ENCODE measurements around the gene ANKRD12. TPM values are rescaled to one million over a fixed set of nuclear protein-coding genes. Genes with fewer than 3 reads are reported as not detected.

The ANKRD12 gene
- polyA plus RNA-seq, 2 donors, result 6.1 to 33.0 TPM

- Histone ChIP-seq H3K4me1 (ENCODE audit: control insufficient read depth in 2 of 2, insufficient read depth in 2 of 2, low read length in 1 of 2) (no peaks in the 10 kb centered on the region), H3K4me3 (ENCODE audit: low read depth in 1 of 2, low read length in 2 of 2) (no peak overlapping the region), H3K27ac (ENCODE audit: low read depth in 2 of 2, low read length in 1 of 2) (no peak overlapping the region), H3K9me3 (ENCODE audit: control insufficient read depth in 2 of 2, insufficient read depth in 1 of 2, low read depth in 1 of 2, low read length in 1 of 2) (no peaks in the 10 kb centered on the region), H3K36me3 (ENCODE audit: control insufficient read depth in 2 of 2, insufficient read depth in 2 of 2, low read length in 1 of 2) (no peaks in the 10 kb centered on the region), H3K27me3 (ENCODE audit: control insufficient read depth in 1 of 2, insufficient read depth in 2 of 2, low read length in 2 of 2) (no peaks in the 10 kb centered on the region)
- 82 to 90% methylated on average over 2 of the region's 2 CpGs for WGBS, 2 donors
These were observed 149.0 kb downstream of the ANKRD12 start for GRCh38 chr18:9285604-9286003.

- H3K9me3 ChIP-seq (ENCODE audit: control insufficient read depth in 2 of 2, insufficient read depth in 1 of 2, low read depth in 1 of 2, low read length in 1 of 2), result no peaks in the 10 kb centered on the region
- no peaks in the 10 kb centered on the region for H3K4me1 ChIP-seq (ENCODE audit: control insufficient read depth in 2 of 2, insufficient read depth in 2 of 2, low read length in 1 of 2)
- no peak overlapping the region for H3K4me3 ChIP-seq (ENCODE audit: low read depth in 1 of 2, low read length in 2 of 2)
- H3K27ac ChIP-seq (ENCODE audit: low read depth in 2 of 2, low read length in 1 of 2), result no peak overlapping the region
- WGBS, 2 donors, result 54 to 64% methylated on average over 7 of the region's 7 CpGs
- no peaks in the 10 kb centered on the region for H3K36me3 ChIP-seq (ENCODE audit: control insufficient read depth in 2 of 2, insufficient read depth in 2 of 2, low read length in 1 of 2)
- no peaks in the 10 kb centered on the region for H3K27me3 ChIP-seq (ENCODE audit: control insufficient read depth in 1 of 2, insufficient read depth in 2 of 2, low read length in 2 of 2)
These were observed 150.5 kb downstream of the ANKRD12 start for GRCh38 chr18:9287036-9287435.

- H3K4me1 ChIP-seq (ENCODE audit: control insufficient read depth in 2 of 2, insufficient read depth in 2 of 2, low read length in 1 of 2), result no peaks in the 10 kb centered on the region
- H3K27me3 ChIP-seq (ENCODE audit: control insufficient read depth in 1 of 2, insufficient read depth in 2 of 2, low read length in 2 of 2), result no peaks in the 10 kb centered on the region
- peaks cover 0 to 7% of the 10 kb centered on the region in 2 donors for H3K9me3 ChIP-seq (ENCODE audit: control insufficient read depth in 2 of 2, insufficient read depth in 1 of 2, low read depth in 1 of 2, low read length in 1 of 2)
- H3K4me3 ChIP-seq (ENCODE audit: low read depth in 1 of 2, low read length in 2 of 2), result no peak overlapping the region
- H3K36me3 ChIP-seq (ENCODE audit: control insufficient read depth in 2 of 2, insufficient read depth in 2 of 2, low read length in 1 of 2), result no peaks in the 10 kb centered on the region
- no peak overlapping the region for H3K27ac ChIP-seq (ENCODE audit: low read depth in 2 of 2, low read length in 1 of 2)
These were observed 153.1 kb downstream of the ANKRD12 start for GRCh38 chr18:9289698-9290097.

- Histone ChIP-seq H3K27me3 (ENCODE audit: control insufficient read depth in 1 of 2, insufficient read depth in 2 of 2, low read length in 2 of 2) (no peaks in the 10 kb centered on the region), H3K36me3 (ENCODE audit: control insufficient read depth in 2 of 2, insufficient read depth in 2 of 2, low read length in 1 of 2) (no peaks in the 10 kb centered on the region), H3K9me3 (ENCODE audit: control insufficient read depth in 2 of 2, insufficient read depth in 1 of 2, low read depth in 1 of 2, low read length in 1 of 2) (peaks cover 0 to 7% of the 10 kb centered on the region in 2 donors), H3K4me1 (ENCODE audit: control insufficient read depth in 2 of 2, insufficient read depth in 2 of 2, low read length in 1 of 2) (no peaks in the 10 kb centered on the region), H3K27ac (ENCODE audit: low read depth in 2 of 2, low read length in 1 of 2) (no peak overlapping the region), H3K4me3 (ENCODE audit: low read depth in 1 of 2, low read length in 2 of 2) (no peak overlapping the region)
These were observed 153.6 kb downstream of the ANKRD12 start for GRCh38 chr18:9290156-9290555.

GRCh38 chr18:9292047-9292446 is 155.5 kb downstream of the ANKRD12 start:
- no peak overlapping the region for H3K27ac ChIP-seq (ENCODE audit: low read depth in 2 of 2, low read length in 1 of 2)
- WGBS, 2 donors, result 94 to 99% methylated on average over 2 of the region's 2 CpGs
- H3K4me1 ChIP-seq (ENCODE audit: control insufficient read depth in 2 of 2, insufficient read depth in 2 of 2, low read length in 1 of 2), result no peaks in the 10 kb centered on the region
- no peaks in the 10 kb centered on the region for H3K36me3 ChIP-seq (ENCODE audit: control insufficient read depth in 2 of 2, insufficient read depth in 2 of 2, low read length in 1 of 2)
- H3K4me3 ChIP-seq (ENCODE audit: low read depth in 1 of 2, low read length in 2 of 2), result no peak overlapping the region
- H3K27me3 ChIP-seq (ENCODE audit: control insufficient read depth in 1 of 2, insufficient read depth in 2 of 2, low read length in 2 of 2), result no peaks in the 10 kb centered on the region
- peaks cover 5 to 12% of the 10 kb centered on the region in 2 donors for H3K9me3 ChIP-seq (ENCODE audit: control insufficient read depth in 2 of 2, insufficient read depth in 1 of 2, low read depth in 1 of 2, low read length in 1 of 2)

- 84 to 91% methylated on average over 1 of the region's 1 CpG for WGBS, 2 donors
- H3K27ac ChIP-seq (ENCODE audit: low read depth in 2 of 2, low read length in 1 of 2), result no peak overlapping the region
- H3K4me1 ChIP-seq (ENCODE audit: control insufficient read depth in 2 of 2, insufficient read depth in 2 of 2, low read length in 1 of 2), result no peaks in the 10 kb centered on the region
- no peaks in the 10 kb centered on the region for H3K36me3 ChIP-seq (ENCODE audit: control insufficient read depth in 2 of 2, insufficient read depth in 2 of 2, low read length in 1 of 2)
- H3K4me3 ChIP-seq (ENCODE audit: low read depth in 1 of 2, low read length in 2 of 2), result no peak overlapping the region
- no peaks in the 10 kb centered on the region for H3K27me3 ChIP-seq (ENCODE audit: control insufficient read depth in 1 of 2, insufficient read depth in 2 of 2, low read length in 2 of 2)
- H3K9me3 ChIP-seq (ENCODE audit: control insufficient read depth in 2 of 2, insufficient read depth in 1 of 2, low read depth in 1 of 2, low read length in 1 of 2), result peaks cover 5 to 14% of the 10 kb centered on the region in 2 donors
These were observed 157.4 kb downstream of the ANKRD12 start for GRCh38 chr18:9293948-9294347.

GRCh38 chr18:9296233-9297006 is 159.8 kb downstream of the ANKRD12 start:
- 93 to 97% methylated on average over 14 to 15 of the region's 15 CpGs for WGBS, 2 donors
- no peaks in the 10 kb centered on the region for H3K27me3 ChIP-seq (ENCODE audit: control insufficient read depth in 1 of 2, insufficient read depth in 2 of 2, low read length in 2 of 2)
- peaks cover 5 to 14% of the 10 kb centered on the region in 2 donors for H3K9me3 ChIP-seq (ENCODE audit: control insufficient read depth in 2 of 2, insufficient read depth in 1 of 2, low read depth in 1 of 2, low read length in 1 of 2)
- H3K27ac ChIP-seq (ENCODE audit: low read depth in 2 of 2, low read length in 1 of 2), result no peak overlapping the region
- no peak overlapping the region for H3K4me3 ChIP-seq (ENCODE audit: low read depth in 1 of 2, low read length in 2 of 2)
- no peaks in the 10 kb centered on the region for H3K36me3 ChIP-seq (ENCODE audit: control insufficient read depth in 2 of 2, insufficient read depth in 2 of 2, low read length in 1 of 2)
- no peaks in the 10 kb centered on the region for H3K4me1 ChIP-seq (ENCODE audit: control insufficient read depth in 2 of 2, insufficient read depth in 2 of 2, low read length in 1 of 2)

GRCh38 chr18:9297007-9297393 is 160.4 kb downstream of the ANKRD12 start:
- WGBS, 2 donors, result 95 to 99% methylated on average over 23 to 24 of the region's 24 CpGs

GRCh38 chr18:9304388-9305070 is 167.9 kb downstream of the ANKRD12 start:
- 93 to 96% methylated on average over 6 of the region's 6 CpGs for WGBS, 2 donors
- no peaks in the 10 kb centered on the region for H3K36me3 ChIP-seq (ENCODE audit: control insufficient read depth in 2 of 2, insufficient read depth in 2 of 2, low read length in 1 of 2)
- no peak overlapping the region for H3K4me3 ChIP-seq (ENCODE audit: low read depth in 1 of 2, low read length in 2 of 2)
- no peaks in the 10 kb centered on the region for H3K27me3 ChIP-seq (ENCODE audit: control insufficient read depth in 1 of 2, insufficient read depth in 2 of 2, low read length in 2 of 2)
- H3K4me1 ChIP-seq (ENCODE audit: control insufficient read depth in 2 of 2, insufficient read depth in 2 of 2, low read length in 1 of 2), result no peaks in the 10 kb centered on the region
- H3K27ac ChIP-seq (ENCODE audit: low read depth in 2 of 2, low read length in 1 of 2), result no peak overlapping the region
- peaks cover 2 to 3% of the 10 kb centered on the region in 2 donors for H3K9me3 ChIP-seq (ENCODE audit: control insufficient read depth in 2 of 2, insufficient read depth in 1 of 2, low read depth in 1 of 2, low read length in 1 of 2)

More at GRCh38 chr18:9297007-9297393, 160.4 kb downstream of the ANKRD12 start:
- no peaks in the 10 kb centered on the region for H3K27me3 ChIP-seq (ENCODE audit: control insufficient read depth in 1 of 2, insufficient read depth in 2 of 2, low read length in 2 of 2)
- peaks cover 5 to 14% of the 10 kb centered on the region in 2 donors for H3K9me3 ChIP-seq (ENCODE audit: control insufficient read depth in 2 of 2, insufficient read depth in 1 of 2, low read depth in 1 of 2, low read length in 1 of 2)
- no peak overlapping the region for H3K4me3 ChIP-seq (ENCODE audit: low read depth in 1 of 2, low read length in 2 of 2)
- H3K36me3 ChIP-seq (ENCODE audit: control insufficient read depth in 2 of 2, insufficient read depth in 2 of 2, low read length in 1 of 2), result no peaks in the 10 kb centered on the region
- H3K4me1 ChIP-seq (ENCODE audit: control insufficient read depth in 2 of 2, insufficient read depth in 2 of 2, low read length in 1 of 2), result no peaks in the 10 kb centered on the region
- H3K27ac ChIP-seq (ENCODE audit: low read depth in 2 of 2, low read length in 1 of 2), result no peak overlapping the region

GRCh38 chr18:9319333-9319732 is 182.8 kb downstream of the ANKRD12 start:
- Histone ChIP-seq H3K36me3 (ENCODE audit: control insufficient read depth in 2 of 2, insufficient read depth in 2 of 2, low read length in 1 of 2) (no peaks in the 10 kb centered on the region), H3K9me3 (ENCODE audit: control insufficient read depth in 2 of 2, insufficient read depth in 1 of 2, low read depth in 1 of 2, low read length in 1 of 2) (peaks cover 0 to 3% of the 10 kb centered on the region in 2 donors), H3K27me3 (ENCODE audit: control insufficient read depth in 1 of 2, insufficient read depth in 2 of 2, low read length in 2 of 2) (no peaks in the 10 kb centered on the region), H3K27ac (ENCODE audit: low read depth in 2 of 2, low read length in 1 of 2) (no peak overlapping the region), H3K4me1 (ENCODE audit: control insufficient read depth in 2 of 2, insufficient read depth in 2 of 2, low read length in 1 of 2) (no peaks in the 10 kb centered on the region), H3K4me3 (ENCODE audit: low read depth in 1 of 2, low read length in 2 of 2) (no peak overlapping the region)
- WGBS, 2 donors, result 48 to 58% methylated on average over 1 of the region's 1 CpG

All from esophagus (tissue), 2 donors.